Fibroblast of the conjunctiva (primary cell): ENCODE data around the gene PIWIL4.
A peak's percentile ranks its signal among the peaks of the same experiment; 100 is the strongest.
"Not testable (repeated sequence)": the region's sequence is repeated elsewhere in the genome, so short reads cannot be mapped to it uniquely, and the experiment has no call there.

ENCODE experiments used
- DNase-seq: peaks from one replicate; pipeline ENCODE4 v3.0.0-alpha.2; 2010; ENCODE audit warnings: low read depth

Gene PIWIL4

GRCh38 chr11:94549146-94549545 is 18.0 kb upstream of the PIWIL4 start:
- DNase-seq: no peak

GRCh38 chr11:94550513-94550912 is 16.7 kb upstream of the PIWIL4 start:
- DNase-seq: no peak

GRCh38 chr11:94553938-94554337 is 13.2 kb upstream of the PIWIL4 start:
- no peak for DNase-seq

- DNase-seq: not testable (repeated sequence)
Measured at GRCh38 chr11:94555752-94556329, 11.3 kb upstream of the PIWIL4 start.

- no peak for DNase-seq
Measured at GRCh38 chr11:94557421-94557820, 9.7 kb upstream of the PIWIL4 start.

DNA sequence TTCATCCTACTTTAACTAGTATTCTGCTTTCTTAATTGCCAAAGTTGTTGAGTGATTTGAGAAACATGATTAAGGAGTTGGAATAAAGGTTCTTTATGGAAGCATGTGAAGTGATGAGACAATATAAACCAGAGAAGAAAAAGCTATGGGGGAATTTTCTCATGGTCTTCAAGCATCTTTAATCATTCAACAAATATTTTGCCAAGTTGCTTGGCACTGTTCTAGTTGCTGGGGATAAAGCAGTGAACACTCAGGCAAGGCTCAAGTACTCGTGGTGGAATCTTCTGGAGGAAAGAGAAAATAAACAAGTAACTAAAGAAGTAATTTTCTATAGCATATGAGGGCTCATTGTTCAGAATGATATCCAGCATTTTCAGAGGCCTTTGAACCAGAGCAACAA is 9.2 kb upstream of the PIWIL4 start:
- DNase-seq: no peak

GRCh38 chr11:94558468-94558867 is 8.7 kb upstream of the PIWIL4 start:
- DNase-seq: no peak

DNA sequence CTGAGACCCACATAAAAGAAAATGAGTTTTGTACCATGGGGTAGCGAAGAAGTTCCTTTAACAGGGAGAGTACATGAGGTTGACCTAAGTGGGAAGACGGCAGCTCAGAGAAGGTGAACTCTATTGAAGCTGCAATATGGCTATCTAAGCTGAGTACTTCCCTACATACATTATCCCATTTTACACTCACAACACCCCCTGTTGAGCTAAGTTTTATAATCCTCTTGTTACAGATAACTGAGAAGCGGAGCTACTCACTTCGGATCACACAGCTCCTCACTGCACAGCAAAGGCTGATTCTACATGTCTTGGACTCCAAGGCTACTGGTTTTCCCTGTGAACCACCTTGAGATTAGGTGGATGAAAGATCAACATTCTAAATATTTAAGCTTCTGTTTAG is 8.2 kb upstream of the PIWIL4 start:
- no peak for DNase-seq

DNA sequence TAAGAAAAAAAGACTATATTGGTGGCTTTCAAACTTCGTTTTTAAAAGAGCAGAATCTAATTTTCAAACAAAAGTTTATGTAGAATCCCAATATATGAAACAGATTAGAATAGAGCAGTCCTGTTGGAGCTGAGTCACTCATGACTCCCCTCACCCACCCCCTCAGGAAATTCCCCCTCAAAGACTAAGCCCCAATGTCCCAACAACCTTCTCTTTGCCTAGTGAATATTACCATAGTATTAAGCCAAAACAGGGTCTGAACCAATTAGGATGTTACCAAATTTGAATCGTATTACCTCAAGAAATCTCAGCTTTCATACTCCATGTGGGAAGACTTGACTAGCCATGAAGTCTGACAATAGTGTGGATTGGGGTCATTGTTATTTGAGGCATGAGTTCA is 7.8 kb upstream of the PIWIL4 start:
- DNase-seq: no peak

- DNase-seq: no peak
Measured at GRCh38 chr11:94560834-94561233, 6.3 kb upstream of the PIWIL4 start.

DNA sequence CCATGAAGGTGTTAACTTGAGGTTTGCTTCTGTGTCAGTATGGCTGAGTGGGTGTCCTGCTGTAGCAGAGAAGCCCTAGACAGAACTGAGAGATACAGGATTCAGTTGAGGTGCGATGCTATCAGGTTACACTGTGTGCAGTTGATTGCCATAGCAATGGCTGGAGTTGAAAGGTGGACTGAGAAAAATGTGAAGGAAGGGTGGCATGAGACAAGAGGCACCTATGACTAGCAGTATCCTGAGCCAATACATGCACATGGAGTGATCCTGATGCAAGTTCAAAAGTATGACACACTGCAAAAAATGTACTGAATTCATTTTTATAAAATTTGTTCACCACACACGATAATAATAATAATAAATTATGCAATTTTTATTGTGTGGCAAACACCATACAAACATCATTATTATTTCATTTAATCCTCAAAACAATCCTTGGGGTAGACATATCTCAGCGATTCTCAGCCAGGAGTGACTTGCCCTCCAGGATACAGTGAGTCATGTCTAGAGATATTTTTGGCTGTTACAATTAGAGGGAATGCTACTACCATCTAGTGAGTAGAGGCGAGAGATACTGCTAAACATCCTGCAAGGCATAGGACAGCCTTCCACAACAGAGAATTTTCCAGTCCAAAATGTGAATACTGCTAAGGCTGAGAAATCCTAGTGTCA is 3.9 kb upstream of the PIWIL4 start:
- DNase-seq: peak; percentile 20

DNA sequence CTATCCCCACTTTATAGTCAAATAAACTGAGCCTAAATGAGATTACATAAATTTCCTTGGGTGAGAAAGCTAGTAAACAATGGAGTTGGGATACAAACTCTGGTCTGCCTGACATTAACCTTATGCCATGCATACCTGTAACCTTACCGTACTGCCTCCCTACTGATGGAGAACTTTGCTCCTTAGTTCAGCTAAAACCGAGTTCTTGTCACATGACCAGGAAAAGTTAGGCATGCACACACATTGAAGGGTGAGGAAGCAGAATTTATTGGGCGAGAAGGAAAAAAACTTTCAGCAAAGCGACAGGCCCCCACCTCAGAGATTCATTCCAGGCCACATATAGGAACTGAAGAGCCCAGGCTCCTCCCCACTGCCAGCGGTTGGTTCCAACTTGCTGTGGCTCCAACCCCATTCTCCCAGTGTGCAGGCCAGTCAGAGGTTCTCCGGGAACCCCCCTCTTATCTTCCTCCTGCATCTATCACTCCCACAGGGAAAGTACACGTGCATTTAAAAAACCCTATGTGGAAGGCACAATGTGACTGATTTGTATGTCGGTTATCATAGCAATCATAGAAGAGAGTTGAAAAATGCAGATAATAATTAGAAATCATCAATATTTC is 3.2 kb upstream of the PIWIL4 start:
- no peak for DNase-seq

- no peak for DNase-seq
Measured at GRCh38 chr11:94568200-94568599, 1.0 kb downstream of the PIWIL4 start.

- no peak for DNase-seq
Measured at GRCh38 chr11:94568717-94569116, 1.5 kb downstream of the PIWIL4 start.

GRCh38 chr11:94572975-94573374 is 5.8 kb downstream of the PIWIL4 start:
- not testable (repeated sequence) for DNase-seq

DNA sequence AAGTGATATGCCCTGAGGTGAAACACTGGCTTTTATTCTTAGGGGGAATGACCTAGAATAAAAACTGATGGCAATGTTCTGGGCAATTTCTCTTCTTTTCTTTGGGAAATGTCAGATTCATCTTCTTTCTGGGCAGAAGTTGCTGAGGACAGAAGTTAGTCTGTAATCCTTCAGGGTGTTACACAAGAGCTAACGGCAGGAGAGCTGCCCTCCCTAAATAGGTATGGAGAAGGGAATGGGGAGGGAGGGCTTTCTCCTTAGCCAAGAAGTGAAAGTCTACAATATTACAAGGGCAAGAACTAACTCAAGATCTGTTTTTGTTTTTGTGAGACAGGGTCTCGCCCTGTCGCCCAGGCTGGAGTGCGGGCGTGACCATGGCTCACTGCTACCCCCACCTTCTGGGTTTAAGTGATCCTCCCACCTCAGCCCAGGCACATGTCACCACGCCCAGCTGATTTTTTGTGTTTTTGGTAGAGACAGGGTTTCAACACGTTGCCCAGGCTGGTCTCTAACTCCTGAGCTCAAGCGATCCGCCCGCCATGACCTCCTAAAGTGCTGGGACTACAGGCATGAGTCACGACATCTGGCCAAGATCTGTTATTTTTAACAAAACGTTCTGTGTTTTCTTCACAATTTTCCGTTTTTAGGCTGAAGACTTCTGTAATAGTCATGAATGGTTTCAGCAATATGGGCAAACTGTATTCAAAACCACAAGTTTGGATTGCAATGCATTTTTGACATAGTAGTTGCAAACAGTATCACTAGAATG is 7.2 kb downstream of the PIWIL4 start:
- DNase-seq: peak; percentile 39

DNA sequence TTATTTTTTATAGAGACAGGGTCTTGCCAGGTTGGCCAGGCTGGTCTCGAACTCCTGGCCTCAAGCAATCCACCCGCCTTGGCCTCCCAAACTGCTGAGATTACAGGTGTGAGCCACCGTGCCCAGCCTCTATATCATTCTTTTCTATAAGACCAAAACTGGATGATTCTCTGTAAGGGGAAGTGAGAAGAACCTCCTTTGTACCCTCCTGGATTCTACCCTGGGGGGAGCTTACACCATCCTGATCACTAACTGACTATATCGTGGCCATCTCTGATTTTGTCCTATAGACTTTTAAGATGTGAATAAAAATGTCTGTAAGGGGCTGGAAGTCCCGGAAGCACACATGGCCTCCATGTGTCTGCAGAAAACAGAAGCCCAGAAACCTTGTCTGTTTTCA is 9.1 kb downstream of the PIWIL4 start:
- DNase-seq: no peak

DNA sequence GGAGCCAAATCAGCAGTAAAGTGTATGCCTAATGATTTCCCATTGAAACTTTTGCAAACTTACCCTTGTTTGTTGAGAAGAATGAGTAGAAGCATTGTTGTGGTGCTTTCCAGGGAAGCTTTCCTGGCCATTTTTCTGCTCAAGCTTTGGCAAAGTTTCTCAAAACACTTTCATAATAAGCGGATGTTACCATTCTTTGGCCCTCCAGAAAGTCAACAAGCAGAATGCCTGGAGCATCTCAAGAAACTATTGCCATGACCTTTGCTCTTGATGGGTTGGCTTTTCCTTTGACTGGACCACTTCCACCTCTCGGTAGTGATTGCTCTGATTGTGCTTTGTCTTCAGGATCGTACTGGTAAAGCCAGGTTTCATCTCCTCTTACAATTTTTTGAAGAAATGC is 10.7 kb downstream of the PIWIL4 start:
- DNase-seq: peak; percentile 17

GRCh38 chr11:94581926-94582325 is 14.8 kb downstream of the PIWIL4 start:
- DNase-seq: no peak

DNA sequence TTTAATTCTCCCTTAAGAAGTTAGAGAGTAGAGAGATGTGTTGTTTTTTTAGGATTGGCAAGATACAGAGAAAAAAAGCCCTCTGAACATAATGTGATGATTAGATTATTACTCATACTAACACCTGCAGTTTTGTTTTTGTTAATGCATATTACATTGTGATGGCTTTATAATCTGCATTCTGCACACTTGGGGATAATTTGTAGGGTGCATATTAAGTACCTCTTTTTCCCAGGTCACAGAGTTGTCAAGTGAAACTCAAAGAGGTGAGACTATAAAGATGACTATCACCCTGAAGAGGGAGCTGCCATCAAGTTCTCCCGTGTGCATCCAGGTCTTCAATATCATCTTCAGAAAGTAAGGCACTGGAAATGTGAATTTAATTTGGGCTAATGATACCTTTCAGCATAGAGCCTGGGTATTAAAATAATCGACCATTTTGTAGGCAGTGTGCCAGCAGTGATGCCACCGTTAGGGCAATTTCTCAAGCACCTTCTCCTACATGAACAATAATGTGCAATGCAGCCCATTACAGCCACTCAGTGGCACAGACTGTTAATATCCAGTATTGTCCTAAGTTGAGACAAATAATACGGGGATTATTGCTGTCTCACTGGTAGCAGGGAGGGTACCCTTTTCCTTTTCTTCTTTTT is 16.2 kb downstream of the PIWIL4 start:
- DNase-seq: no peak

- no peak for DNase-seq
Measured at GRCh38 chr11:94583866-94584500, 16.8 kb downstream of the PIWIL4 start.

DNA sequence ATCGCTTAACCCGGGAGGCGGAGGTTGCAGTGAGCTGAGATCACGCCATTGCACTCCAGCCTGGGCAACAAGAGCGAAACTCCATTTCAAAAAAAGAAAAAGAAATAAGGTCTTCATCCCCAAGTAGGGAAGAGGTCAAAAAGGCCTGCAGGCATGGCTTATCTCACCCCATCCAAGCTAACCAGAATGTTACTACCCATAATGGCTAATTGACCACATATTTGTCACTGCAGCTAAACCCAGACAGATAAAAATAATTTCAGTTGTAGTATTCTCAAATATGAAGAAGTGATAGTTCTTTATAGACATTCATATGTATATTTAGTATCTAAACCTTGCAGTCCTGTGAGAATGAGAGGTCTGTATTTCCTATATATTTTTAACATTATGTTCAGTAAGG is 17.8 kb downstream of the PIWIL4 start:
- no peak for DNase-seq
